K562 (cell line): Measurements from ENCODE around the gene JMJD1C.
A peak's percentile ranks its signal among the peaks of the same experiment; 100 is the strongest.

Experiments used
- ADNP ChIP-seq: fragments of 200-800 bp; sonication (Bioruptor generic); IDR thresholded peaks from 2 replicates; pipeline ENCODE4 v1.6.1; 2016; ENCODE audit warnings: missing genetic modification characterization, missing compliant biosample characterization
- CREB1 ChIP-seq, 2 experiments: sonication (generic) in 1 of 2; formaldehyde crosslinking in 1 of 2; IDR thresholded peaks; 2 replicates each; pipeline versions ENCODE4 v1.6.1 to v1.8.0; 2012 to 2022; ENCODE audit warnings: inconsistent platforms in 1 of 2, mild to moderate bottlenecking in 1 of 2, missing genetic modification reagents in 1 of 2, moderate library complexity in 1 of 2
- EZH2 ChIP-seq: IDR thresholded peaks from 2 replicates; pipeline ENCODE4 v1.6.1; 2012; ENCODE audit warnings: low read depth, mild to moderate bottlenecking, inconsistent platforms, low read length, borderline replicate concordance
- KLF10 ChIP-seq: fragments of 250-450 bp; sonication (Bioruptor Pico); IDR thresholded peaks from 2 replicates; pipeline ENCODE4 v1.6.1; 2021; ENCODE audit warnings: matching md5 sums
- POLR2A ChIP-seq: fragments of 450-650 bp; conservative IDR thresholded peaks from 2 replicates; pipeline ENCODE4 v1.6.1; 2016
- TAF1 ChIP-seq: IDR thresholded peaks from 2 replicates; pipeline ENCODE4 v1.6.1; 2011; ENCODE audit warnings: mild to moderate bottlenecking, low read length, moderate library complexity; ENCODE audit not compliant: insufficient read depth, control insufficient read depth, severe bottlenecking; ENCODE audit errors: extremely low read depth
- ZNF274 ChIP-seq: IDR thresholded peaks from 2 replicates; pipeline ENCODE4 v1.6.1; 2011; ENCODE audit warnings: low read depth, mild to moderate bottlenecking, low read length, moderate library complexity, borderline replicate concordance
- TF ChIP-seq, protein P1 (sequence below): sonication (generic); formaldehyde crosslinking; IDR thresholded peaks from 2 replicates; pipeline ENCODE4 v1.9.0; 2022; ENCODE audit warnings: mild to moderate bottlenecking, missing genetic modification reagents
- TF ChIP-seq, protein P2 (sequence below), 2 experiments: fragments of 450-650 bp in 1 of 2; sonication (generic) in 1 of 2; formaldehyde crosslinking in 1 of 2; IDR thresholded peaks in 1 of 2; conservative IDR thresholded peaks in 1 of 2; 2 replicates each; pipeline versions ENCODE4 v1.6.1 to v1.8.1; 2016 to 2023; ENCODE audit warnings: mild to moderate bottlenecking in 2 of 2, moderate library complexity in 2 of 2, inconsistent platforms in 1 of 2, missing genetic modification reagents in 1 of 2

DNA sequence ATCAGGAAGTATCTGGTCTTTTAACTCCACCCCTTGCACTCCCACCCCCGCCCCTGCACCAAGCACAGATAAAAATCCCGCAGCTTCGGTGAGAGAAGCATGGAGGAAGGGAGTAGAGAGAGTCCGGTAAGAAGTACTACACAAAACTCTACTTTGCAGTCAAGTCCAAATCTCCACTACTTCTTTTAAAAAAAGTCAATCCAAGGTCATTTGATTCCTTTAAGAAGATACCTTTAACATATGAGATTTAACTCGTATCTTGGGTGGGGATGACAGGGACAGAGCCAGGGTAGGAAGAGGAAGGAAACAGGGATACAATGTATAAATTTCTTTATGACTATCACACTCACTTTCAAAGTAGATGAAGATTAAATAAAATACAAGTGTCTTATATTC is 200.6 kb downstream of the JMJD1C start:
- TF ChIP-seq TAF1 (peak; percentile 90), ADNP (tag) (no peak), EZH2 (no peak), ZNF274 (no peak), POLR2A (peak; percentile 90), KLF10 (no peak), CREB1 (IDR thresholded peaks at IDR 0.05) (0 out of 2 replicates have a peak, but pooled peaks have one; percentile 12), CREB1 (CRISPR knock-in tag; IDR thresholded peaks at IDR 0.05) (no peak)
- TF ChIP-seq, protein P1, sequence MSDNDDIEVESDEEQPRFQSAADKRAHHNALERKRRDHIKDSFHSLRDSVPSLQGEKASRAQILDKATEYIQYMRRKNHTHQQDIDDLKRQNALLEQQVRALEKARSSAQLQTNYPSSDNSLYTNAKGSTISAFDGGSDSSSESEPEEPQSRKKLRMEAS, result no peak
- TF ChIP-seq, protein P2, sequence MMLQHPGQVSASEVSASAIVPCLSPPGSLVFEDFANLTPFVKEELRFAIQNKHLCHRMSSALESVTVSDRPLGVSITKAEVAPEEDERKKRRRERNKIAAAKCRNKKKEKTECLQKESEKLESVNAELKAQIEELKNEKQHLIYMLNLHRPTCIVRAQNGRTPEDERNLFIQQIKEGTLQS (IDR thresholded peaks at IDR 0.05), result no peak
- TF ChIP-seq, protein P2 (CRISPR knock-in tag; conservative IDR thresholded peaks at IDR 0.05), result no peak
